ENCODE data around the gene CHRNA3. TPM values are rescaled to one million over a fixed set of nuclear protein-coding genes. Genes with fewer than 3 reads are reported as not detected.
A peak's percentile ranks its signal among the peaks of the same experiment; 100 is the strongest.

CHRNA3 gene
- polyA plus RNA-seq, 2 of the 4 experiments (the other 2 are of a cell fraction), result 0.27 to 0.45 TPM

DNA sequence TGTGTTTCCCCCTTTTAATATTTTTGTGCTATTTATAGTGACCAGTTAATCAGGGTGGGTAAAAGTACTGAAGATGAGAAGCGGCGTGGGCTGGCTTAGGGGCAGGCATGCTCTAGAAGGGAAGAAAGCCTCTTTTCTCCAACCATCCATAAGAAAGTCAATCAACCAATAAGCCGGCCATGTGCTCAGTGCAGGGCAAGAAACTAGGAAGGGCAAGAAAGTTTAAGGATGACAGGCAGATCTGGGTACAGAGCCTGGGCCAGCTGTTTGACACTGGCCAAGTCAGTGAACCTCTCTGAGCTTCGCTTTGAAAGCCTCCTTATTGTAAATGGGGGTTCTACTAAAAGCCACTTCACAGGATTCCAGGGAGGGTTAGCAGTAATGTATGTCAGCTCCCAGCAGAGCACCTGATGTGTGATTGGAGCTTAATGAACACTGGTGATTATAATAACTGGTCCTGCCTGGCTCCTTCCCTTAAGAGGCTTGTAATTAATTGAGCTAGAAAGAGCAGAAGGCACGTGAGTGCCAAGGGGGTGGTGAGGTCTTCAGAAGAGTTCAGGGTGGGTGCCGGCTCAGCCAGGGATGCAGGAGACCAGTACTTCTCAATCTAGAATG lies 5.7 kb upstream of the CHRNA3 start:
- no peak overlapping the region for H3K4me2 ChIP-seq
- no peaks in the 10 kb centered on the region for H3K9me3 ChIP-seq
- ChIA-PET CTCF (interaction anchor here (1.1 to 19.2 kb wide), 6 partner anchors 9 to 318 kb away, joined by 3 to 256 read pairs (median 6); partner anchors contain the start of gene CHRNB4), POLR2A (no interaction called here)
- no peak for FAIRE-seq
- no peak overlapping the region for H3K27ac ChIP-seq
- H3K4me1 ChIP-seq, result no peaks in the 10 kb centered on the region
- no peak overlapping the region for H3K4me3 ChIP-seq
- WGBS (ENCODE audit: missing lambda C conversion rate), result 65% methylated on average over 6 of the region's 6 CpGs
- TF ChIP-seq EHF (CRISPR knock-in tag; IDR thresholded peaks at IDR 0.05) (no peak), CBX8 (IDR thresholded peaks at IDR 0.05) (no peak)
- no peak for ATAC-seq
- no peak for DNase-seq (ENCODE audit: low read depth in 1 of 2, low spot score in 1 of 2)

DNA sequence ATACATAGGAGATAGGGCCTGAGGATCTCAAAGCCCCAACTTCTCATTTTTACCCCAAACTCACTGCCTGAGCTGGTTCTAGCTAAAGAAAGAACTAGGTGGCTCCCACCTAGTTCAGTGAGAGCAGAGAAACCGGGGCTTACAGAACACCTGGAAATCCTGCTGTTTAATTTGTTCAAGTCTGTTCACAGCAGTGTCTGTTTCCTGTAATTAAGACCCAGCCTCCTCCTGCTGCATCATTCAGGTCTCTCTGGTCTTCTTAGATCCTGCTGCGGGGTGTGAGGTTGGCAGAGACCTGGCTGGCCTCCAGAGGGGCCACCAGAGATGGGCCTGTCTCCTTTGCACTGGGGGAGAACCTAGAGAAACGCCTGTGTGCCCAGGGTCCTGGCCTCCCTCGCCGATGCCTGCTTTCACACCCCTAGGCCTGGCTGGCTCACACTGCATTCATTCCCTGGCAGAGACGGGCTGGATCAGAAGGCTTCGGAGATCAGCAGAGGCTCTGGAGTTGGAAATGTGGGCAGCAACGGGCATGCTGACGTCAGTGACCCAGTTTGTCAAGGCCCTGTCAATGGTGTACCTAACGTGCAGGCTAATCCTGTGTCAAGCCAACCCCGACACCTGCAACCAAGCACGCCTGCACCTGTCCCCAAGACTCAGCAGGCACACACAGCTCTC lies 4.9 kb upstream of the CHRNA3 start:
- Histone ChIP-seq H3K4me2 (no peak overlapping the region), H3K9me3 (no peaks in the 10 kb centered on the region), H3K27ac (no peak overlapping the region), H3K4me3 (no peak overlapping the region), H3K4me1 (0 out of 3 replicates have a peak, but pooled peaks cover 3% of the 10 kb centered on the region)
- TF ChIP-seq BHLHE40 (IDR thresholded peaks at IDR 0.05; ENCODE audit: low read depth, low read length) (no peak), JUN (IDR thresholded peaks at IDR 0.05) (no peak), SREBF2 (IDR thresholded peaks at IDR 0.05) (no peak), HOXB5 (CRISPR knock-in tag; IDR thresholded peaks at IDR 0.05) (no peak), ESRRA (IDR thresholded peaks at IDR 0.05; ENCODE audit: borderline replicate concordance, low read length) (no peak), RAD21 (conservative IDR thresholded peaks at IDR 0.05 in 1 of 2, IDR thresholded peaks at IDR 0.05 in 1 of 2) (no peak), MYC (IDR thresholded peaks at IDR 0.05; ENCODE audit: borderline replicate concordance, low read length) (no peak)
- DNase-seq (ENCODE audit: low read depth in 1 of 2, low spot score in 1 of 2) (no peak), FAIRE-seq (no peak), ATAC-seq (peak in 1 of 2 experiments; percentile 7; a peak in 1 of 6 replicates)
- CTCF ChIA-PET, result interaction anchor here (1.2 to 19.2 kb wide), 4 partner anchors 10 to 126 kb away, joined by 6 to 256 read pairs (median 120); partner anchors contain the start of gene CHRNB4
- POLR2A ChIA-PET, result no interaction called here
- WGBS (ENCODE audit: missing lambda C conversion rate), result 52% methylated on average over 12 of the region's 12 CpGs

DNA sequence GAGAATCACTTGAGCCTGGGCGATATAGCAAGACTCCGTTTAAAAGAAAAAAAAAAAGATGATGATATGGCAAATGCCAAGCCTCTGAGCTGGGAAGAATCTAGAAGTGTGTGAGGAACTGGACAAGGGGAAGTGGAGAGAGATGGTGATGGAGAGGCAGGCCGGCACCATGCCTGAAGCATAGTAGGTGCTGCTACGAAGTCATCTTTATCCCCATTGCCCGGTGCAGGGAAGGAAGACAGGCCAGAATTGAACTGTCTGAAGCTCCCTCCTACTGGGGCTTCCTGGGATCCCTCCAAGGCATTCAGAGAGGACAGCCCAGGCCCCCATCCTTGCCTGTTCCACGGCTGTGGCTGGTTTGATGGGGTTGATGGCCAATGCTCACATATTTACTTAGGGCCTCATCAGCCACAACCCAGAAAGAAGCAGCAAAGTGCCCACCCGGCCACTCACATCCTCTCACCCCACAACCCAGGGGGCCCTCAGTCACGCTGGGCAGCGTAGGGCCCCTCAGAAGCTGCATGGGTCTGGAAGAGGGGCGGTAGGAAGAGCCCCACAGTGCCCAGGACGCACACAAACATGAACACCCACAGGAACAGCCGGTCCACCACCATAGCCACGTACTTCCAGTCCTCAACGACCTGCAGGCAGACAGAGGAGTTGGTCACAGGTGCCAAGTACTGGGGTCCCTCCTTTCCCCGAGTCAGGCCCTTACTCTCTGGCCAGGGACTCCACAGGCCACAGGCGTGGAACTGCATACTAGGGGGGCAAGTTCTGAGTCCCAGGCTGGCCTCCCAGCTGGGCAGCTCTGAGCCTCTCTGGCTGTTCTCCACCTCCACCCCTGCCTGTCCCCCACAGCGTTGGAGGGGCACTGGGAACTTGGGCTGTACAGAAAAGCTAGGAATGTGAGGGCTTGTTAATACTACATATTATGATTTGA lies 4.1 kb upstream of the CHRNA3 start:
- ChIA-PET POLR2A (no interaction called here), CTCF (interaction anchor here (1.2 to 19.2 kb wide), 4 partner anchors 11 to 126 kb away, joined by 3 to 256 read pairs (median 120); partner anchors contain the start of gene CHRNB4)
- no peak overlapping the region for H3K4me2 ChIP-seq
- ATAC-seq, result no peak
- no peak overlapping the region for H3K27ac ChIP-seq
- 64% methylated on average over 17 of the region's 17 CpGs for WGBS (ENCODE audit: missing lambda C conversion rate)
- FAIRE-seq, result no peak
- TF ChIP-seq EP300 (IDR thresholded peaks at IDR 0.05), result no peak
- TF ChIP-seq BHLHE40 (IDR thresholded peaks at IDR 0.05; ENCODE audit: low read depth, low read length), result no peak
- TF ChIP-seq NFE2L2 (conservative IDR thresholded peaks at IDR 0.05; ENCODE audit: low read length), result no peak
- TF ChIP-seq HEYL (CRISPR knock-in tag; IDR thresholded peaks at IDR 0.05), result no peak
- TF ChIP-seq, protein P1, sequence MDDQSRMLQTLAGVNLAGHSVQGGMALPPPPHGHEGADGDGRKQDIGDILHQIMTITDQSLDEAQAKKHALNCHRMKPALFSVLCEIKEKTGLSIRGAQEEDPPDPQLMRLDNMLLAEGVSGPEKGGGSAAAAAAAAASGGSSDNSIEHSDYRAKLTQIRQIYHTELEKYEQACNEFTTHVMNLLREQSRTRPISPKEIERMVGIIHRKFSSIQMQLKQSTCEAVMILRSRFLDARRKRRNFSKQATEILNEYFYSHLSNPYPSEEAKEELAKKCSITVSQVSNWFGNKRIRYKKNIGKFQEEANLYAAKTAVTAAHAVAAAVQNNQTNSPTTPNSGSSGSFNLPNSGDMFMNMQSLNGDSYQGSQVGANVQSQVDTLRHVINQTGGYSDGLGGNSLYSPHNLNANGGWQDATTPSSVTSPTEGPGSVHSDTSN (IDR thresholded peaks at IDR 0.05), result no peak
- no peak for TF ChIP-seq PHF8 (IDR thresholded peaks at IDR 0.05; ENCODE audit: borderline replicate concordance, low read depth)
- peaks cover 6% of the 10 kb centered on the region; the same call in 1 of the 3 replicates for H3K4me1 ChIP-seq
- DNase-seq (ENCODE audit: low read depth in 1 of 2, low spot score in 1 of 2), result no peak
- no peaks in the 10 kb centered on the region for H3K9me3 ChIP-seq
- H3K4me3 ChIP-seq, result no peak overlapping the region

DNA sequence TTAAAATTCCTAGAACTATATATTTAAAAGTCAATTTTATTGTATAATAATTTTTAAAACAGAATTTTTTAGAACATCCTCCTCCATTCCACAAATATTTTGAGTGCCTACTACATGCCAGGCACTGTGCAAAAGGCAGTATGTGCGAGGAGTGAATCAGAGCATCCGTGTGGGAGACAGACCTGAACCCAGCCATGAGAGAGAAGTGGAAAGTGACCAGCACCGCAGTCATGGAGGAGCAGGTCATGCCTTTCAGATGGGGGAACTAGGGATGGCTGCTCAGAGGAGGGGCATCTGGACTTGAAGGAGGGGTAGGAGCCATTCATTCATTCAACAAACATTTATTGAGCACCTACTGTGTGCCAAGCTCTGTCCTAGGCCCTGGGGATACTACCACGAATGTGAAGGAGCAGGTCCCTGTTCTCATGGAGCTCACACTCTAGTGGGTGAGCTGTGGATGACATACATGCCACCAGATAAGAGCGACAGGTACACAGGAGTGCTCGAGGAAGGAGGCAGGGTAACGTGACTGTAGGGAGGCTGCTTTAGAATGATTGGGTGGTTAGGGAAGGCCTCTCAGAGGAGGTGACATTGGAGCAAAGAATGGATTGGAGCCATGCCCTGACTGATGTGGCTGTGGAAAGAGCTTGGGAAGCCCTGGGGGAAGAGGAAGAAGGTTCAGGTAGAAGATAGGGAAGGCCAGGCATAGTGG lies 3.1 kb upstream of the CHRNA3 start:
- TF ChIP-seq, protein P2, sequence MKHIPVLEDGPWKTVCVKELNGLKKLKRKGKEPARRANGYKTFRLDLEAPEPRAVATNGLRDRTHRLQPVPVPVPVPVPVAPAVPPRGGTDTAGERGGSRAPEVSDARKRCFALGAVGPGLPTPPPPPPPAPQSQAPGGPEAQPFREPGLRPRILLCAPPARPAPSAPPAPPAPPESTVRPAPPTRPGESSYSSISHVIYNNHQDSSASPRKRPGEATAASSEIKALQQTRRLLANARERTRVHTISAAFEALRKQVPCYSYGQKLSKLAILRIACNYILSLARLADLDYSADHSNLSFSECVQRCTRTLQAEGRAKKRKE (CRISPR knock-in tag; IDR thresholded peaks at IDR 0.05; ENCODE audit: low read depth), result no peak
- TF ChIP-seq, protein P3, sequence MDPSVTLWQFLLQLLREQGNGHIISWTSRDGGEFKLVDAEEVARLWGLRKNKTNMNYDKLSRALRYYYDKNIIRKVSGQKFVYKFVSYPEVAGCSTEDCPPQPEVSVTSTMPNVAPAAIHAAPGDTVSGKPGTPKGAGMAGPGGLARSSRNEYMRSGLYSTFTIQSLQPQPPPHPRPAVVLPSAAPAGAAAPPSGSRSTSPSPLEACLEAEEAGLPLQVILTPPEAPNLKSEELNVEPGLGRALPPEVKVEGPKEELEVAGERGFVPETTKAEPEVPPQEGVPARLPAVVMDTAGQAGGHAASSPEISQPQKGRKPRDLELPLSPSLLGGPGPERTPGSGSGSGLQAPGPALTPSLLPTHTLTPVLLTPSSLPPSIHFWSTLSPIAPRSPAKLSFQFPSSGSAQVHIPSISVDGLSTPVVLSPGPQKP (IDR thresholded peaks at IDR 0.05; ENCODE audit: low read depth, low read length), result no peak
- TF ChIP-seq KDM1A (IDR thresholded peaks at IDR 0.05; ENCODE audit: low read depth), result no peak
- Histone ChIP-seq H3K27ac (no peak overlapping the region), H3K9me3 (no peaks in the 10 kb centered on the region), H3K4me2 (no peak overlapping the region), H3K4me1 (peaks cover 10% of the 10 kb centered on the region; the same call in 1 of the 3 replicates), H3K4me3 (no peak overlapping the region)
- DNase-seq (ENCODE audit: low read depth in 1 of 2, low spot score in 1 of 2) (no peak), FAIRE-seq (no peak), ATAC-seq (no peak)
- ChIA-PET POLR2A (no interaction called here), CTCF (interaction anchor here (1.2 to 19.2 kb wide), 5 partner anchors 12 to 127 kb away, joined by 3 to 256 read pairs (median 15); partner anchors contain the start of gene CHRNB4)
- 69% methylated on average over 7 of the region's 7 CpGs for WGBS (ENCODE audit: missing lambda C conversion rate)
